22Rv1 (cell line): Measurements from ENCODE around the gene TGM6.

ENCODE experiments used
- H3K27ac ChIP-seq: fragments of 450-650 bp; 2 replicates; pipeline ENCODE4 v1.5.1; 2017
- ZFX ChIP-seq: fragments of 450-650 bp; IDR thresholded peaks from 2 replicates; pipeline ENCODE4 v1.6.1; 2017; ENCODE audit warnings: antibody characterized with exemption, borderline replicate concordance
- TF ChIP-seq, protein P1 (sequence below): fragments of 450-650 bp; IDR thresholded peaks from 2 replicates; pipeline ENCODE4 v1.5.1; 2017; ENCODE audit warnings: mild to moderate bottlenecking

The TGM6 gene

GRCh38 chr20:2418388-2418787 is 37.7 kb downstream of the TGM6 start:
- H3K27ac ChIP-seq = no peak overlapping the region
- TF ChIP-seq, protein P1, sequence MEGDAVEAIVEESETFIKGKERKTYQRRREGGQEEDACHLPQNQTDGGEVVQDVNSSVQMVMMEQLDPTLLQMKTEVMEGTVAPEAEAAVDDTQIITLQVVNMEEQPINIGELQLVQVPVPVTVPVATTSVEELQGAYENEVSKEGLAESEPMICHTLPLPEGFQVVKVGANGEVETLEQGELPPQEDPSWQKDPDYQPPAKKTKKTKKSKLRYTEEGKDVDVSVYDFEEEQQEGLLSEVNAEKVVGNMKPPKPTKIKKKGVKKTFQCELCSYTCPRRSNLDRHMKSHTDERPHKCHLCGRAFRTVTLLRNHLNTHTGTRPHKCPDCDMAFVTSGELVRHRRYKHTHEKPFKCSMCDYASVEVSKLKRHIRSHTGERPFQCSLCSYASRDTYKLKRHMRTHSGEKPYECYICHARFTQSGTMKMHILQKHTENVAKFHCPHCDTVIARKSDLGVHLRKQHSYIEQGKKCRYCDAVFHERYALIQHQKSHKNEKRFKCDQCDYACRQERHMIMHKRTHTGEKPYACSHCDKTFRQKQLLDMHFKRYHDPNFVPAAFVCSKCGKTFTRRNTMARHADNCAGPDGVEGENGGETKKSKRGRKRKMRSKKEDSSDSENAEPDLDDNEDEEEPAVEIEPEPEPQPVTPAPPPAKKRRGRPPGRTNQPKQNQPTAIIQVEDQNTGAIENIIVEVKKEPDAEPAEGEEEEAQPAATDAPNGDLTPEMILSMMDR = no peak
- TF ChIP-seq ZFX = no peak

DNA sequence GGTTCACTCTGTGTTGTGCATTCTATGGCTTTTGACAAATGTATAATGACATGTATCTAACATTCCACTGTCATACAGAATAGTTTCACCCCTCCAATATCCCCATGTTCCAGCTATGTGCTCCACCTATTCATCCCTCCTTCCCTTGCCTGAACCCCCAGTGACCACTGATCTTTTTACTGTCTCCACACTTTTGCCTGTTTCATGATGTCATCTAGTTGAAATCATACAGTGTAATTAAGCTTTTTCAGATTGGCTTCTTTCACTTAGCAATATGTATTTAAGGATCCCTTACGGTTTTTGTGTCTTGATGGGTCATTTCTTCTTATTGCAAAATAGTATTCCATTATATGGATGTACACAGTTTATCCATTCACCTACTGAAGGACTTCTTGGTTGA is 39.8 kb downstream of the TGM6 start:
- no peak overlapping the region for H3K27ac ChIP-seq
- no peak for TF ChIP-seq ZFX
- TF ChIP-seq, protein P1 = no peak

DNA sequence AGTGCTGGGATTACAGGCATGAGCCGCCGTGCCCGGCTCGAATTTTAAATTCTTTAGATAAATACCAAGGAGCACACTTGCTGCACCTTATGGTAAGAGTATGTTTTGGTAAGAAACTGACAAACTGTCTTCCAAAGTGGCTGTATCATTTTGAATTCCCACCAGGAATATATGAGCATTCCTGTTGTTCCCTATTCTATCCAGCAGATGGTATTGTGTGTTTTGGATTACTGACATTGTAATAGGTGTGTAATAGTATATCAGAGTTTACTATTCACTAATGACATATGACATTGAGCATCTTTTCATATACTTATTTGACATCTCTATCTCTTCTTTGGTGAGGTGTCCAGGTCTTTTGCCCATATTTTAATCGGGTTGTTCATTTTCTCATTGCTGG is 40.5 kb downstream of the TGM6 start:
- TF ChIP-seq ZFX = no peak
- TF ChIP-seq, protein P1 = peak; percentile 24; the same call in 1 of the 2 replicates
- H3K27ac ChIP-seq = no peak overlapping the region

DNA sequence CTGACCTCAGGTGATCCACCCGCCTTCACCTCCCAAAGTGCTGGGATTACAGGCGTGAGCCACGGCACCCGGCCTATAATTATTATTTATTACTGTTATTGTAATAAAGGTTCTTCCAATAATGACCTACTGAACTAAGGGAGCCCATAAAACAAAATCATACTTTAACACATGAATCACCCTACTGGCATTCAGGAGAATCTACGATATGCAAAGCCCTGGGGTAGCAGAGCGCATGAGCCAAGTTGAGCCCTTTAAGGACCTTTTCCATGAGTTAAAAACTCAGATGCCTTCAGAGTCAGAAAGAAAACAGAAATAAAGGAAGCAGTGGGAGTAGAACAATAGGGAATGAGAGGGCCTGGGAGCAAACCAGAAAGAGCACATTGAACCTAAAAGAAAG is 48.4 kb downstream of the TGM6 start:
- TF ChIP-seq, protein P1 = no peak
- H3K27ac ChIP-seq = no peak overlapping the region

GRCh38 chr20:2430538-2430937 is 49.8 kb downstream of the TGM6 start:
- TF ChIP-seq ZFX = no peak
- TF ChIP-seq, protein P1 = no peak
- H3K27ac ChIP-seq = no peak overlapping the region

DNA sequence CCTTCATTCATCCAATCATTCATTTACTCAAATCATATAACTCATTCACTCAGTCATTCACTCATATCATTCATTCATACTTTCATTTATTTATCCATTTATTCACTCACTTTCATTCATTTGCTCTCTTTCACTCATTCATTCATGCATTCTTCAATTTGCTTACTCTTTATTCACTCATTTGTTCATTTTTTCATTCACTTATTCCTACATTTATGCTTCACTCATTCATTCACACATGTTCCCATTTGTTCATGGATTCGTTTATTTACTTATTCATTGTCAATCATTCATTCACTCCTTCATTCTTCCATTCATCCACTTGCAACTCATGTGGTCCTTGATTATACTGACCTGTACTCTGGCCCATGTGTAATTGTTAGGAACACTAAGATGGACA is 50.5 kb downstream of the TGM6 start:
- H3K27ac ChIP-seq = no peak overlapping the region
- TF ChIP-seq, protein P1 = no peak
- no peak for TF ChIP-seq ZFX

DNA sequence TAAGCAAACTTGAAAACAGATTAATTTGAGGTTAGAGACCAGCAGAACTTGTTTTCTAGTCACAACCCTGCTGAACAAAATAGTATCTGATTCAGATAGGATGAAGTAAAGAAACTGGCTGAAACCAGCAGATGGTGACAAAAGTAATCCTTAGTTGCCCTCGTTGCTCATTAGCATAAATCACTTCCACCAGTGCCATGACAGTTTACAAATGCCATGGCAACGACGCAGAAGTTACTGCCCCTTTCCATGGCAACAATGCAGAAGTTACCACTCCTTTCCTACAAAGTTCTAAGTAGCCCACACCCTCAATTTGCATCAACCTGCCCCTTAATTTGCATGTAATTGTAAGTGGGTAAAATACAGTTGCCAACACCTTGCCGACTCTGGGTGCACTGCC is 66.1 kb downstream of the TGM6 start:
- no peak overlapping the region for H3K27ac ChIP-seq
- TF ChIP-seq, protein P1 = no peak
- no peak for TF ChIP-seq ZFX
